K562 (cell line): ENCODE results near the gene USP32. TPM values are rescaled to one million over a fixed set of nuclear protein-coding genes. Genes with fewer than 3 reads are reported as not detected.

ENCODE experiments used
- ATAC-seq: fragments of 200-7000 bp; cut with Tn5 transposase; 3 replicates; pipeline ENCODE4 v1.9.1; 2020; ENCODE audit warnings: moderate library complexity
- BruUV-seq: library from RNA; stranded (reverse); fragments of 400-500 nt; replicated peaks from 2 replicates; lab custom pipeline; 2021; lab: Mats Ljungman, UMichigan
- CTCF ChIA-PET: fragments of 300-600 bp; formaldehyde crosslinking; extraction: SDS; loops from one replicate; lab custom pipeline; 2021; ENCODE audit warnings: low intra/inter-chr PET ratio; lab: Yijun Ruan, JAX
- POLR2A ChIA-PET: fragments of 300-600, 350-650 bp; sonication (Branson Sonifier 250); formaldehyde crosslinking; extraction: SDS; loops from one replicate; lab custom pipeline; 2021; ENCODE audit warnings: antibody characterized with exemption, inconsistent platforms; lab: Yijun Ruan, JAX
- DNase-seq, 4 experiments: peaks; one replicate each; pipeline versions ENCODE4 v3.0.0 to v3.0.0-alpha.2; 2011 to 2018; ENCODE audit warnings: low spot score in 3 of 4, mixed read lengths in 3 of 4; ENCODE audit errors: extremely low read depth in 1 of 4
- FAIRE-seq: peaks from 2 replicates; lab custom pipeline; 2011; peaks lifted over from hg19 to GRCh38; lab: Jason Lieb, UNC
- H2AFZ ChIP-seq: 2 replicates; pipeline ENCODE4 v1.6.0; 2011; ENCODE audit warnings: low read depth, low read length, control low read depth, inconsistent platforms
- H3K27ac ChIP-seq: fragments of 200-600 bp; 3 replicates; pipeline ENCODE4 v1.8.0; 2011; ENCODE audit warnings: low read depth, mild to moderate bottlenecking, control low read depth, inconsistent platforms, low read length, moderate library complexity, mixed read lengths; ENCODE audit errors: extremely low read depth
- H3K27me3 ChIP-seq, 2 experiments: fragments of 300-600 bp in 1 of 2; 2 replicates in 1 of 2; 3 replicates in 1 of 2; pipeline versions ENCODE4 v1.6.0 to v1.8.0; 2011; ENCODE audit warnings: inconsistent platforms in 2 of 2, low read length in 2 of 2, mild to moderate bottlenecking in 1 of 2, mixed read lengths in 1 of 2, moderate library complexity in 1 of 2; ENCODE audit not compliant: control insufficient read depth in 2 of 2, insufficient read depth in 2 of 2
- H3K36me3 ChIP-seq: fragments of 300-600 bp; 3 replicates; pipeline ENCODE4 v1.8.0; 2011; ENCODE audit warnings: mild to moderate bottlenecking, low read length, inconsistent platforms; ENCODE audit not compliant: control insufficient read depth, insufficient read depth
- H3K4me1 ChIP-seq, 2 experiments: fragments of 200-600 bp in 1 of 2; replicated peaks in 1 of 2; 2 replicates in 1 of 2; 3 replicates in 1 of 2; pipeline versions ENCODE4 v1.5.1 to v1.8.0; 2011; ENCODE audit warnings: inconsistent platforms in 2 of 2, low read length in 2 of 2, mild to moderate bottlenecking in 1 of 2, mixed read lengths in 1 of 2, moderate library complexity in 1 of 2; ENCODE audit not compliant: control insufficient read depth in 2 of 2, insufficient read depth in 2 of 2
- H3K4me2 ChIP-seq: 2 replicates; pipeline ENCODE4 v1.6.1; 2011; ENCODE audit warnings: low read length, control low read depth, inconsistent platforms, mixed read lengths; ENCODE audit not compliant: insufficient read depth
- H3K4me3 ChIP-seq: fragments of 200-600 bp; sonication (generic), shearing (Covaris generic); 2 replicates; pipeline ENCODE4 v1.5.1; 2016; ENCODE audit warnings: control low read depth, inconsistent platforms
- H3K79me2 ChIP-seq: fragments of 200-600 bp; 3 replicates; pipeline ENCODE4 v1.8.0; 2011; ENCODE audit warnings: low read length, inconsistent platforms; ENCODE audit not compliant: control insufficient read depth, insufficient read depth
- H3K9ac ChIP-seq, 2 experiments: 2 replicates each; pipeline versions ENCODE4 v1.6.0 to v1.6.1; 2011; ENCODE audit warnings: low read depth in 2 of 2, low read length in 2 of 2, control low read depth in 1 of 2, inconsistent platforms in 1 of 2, mild to moderate bottlenecking in 1 of 2, mixed read lengths in 1 of 2; ENCODE audit not compliant: insufficient read depth in 1 of 2
- H3K9me1 ChIP-seq: one replicate; pipeline ENCODE4 v1.6.0; 2011; ENCODE audit warnings: inconsistent platforms, mild to moderate bottlenecking, low read length, moderate library complexity; ENCODE audit not compliant: control insufficient read depth, insufficient read depth
- H3K9me3 ChIP-seq: replicated peaks from 2 replicates; pipeline ENCODE4 v1.5.1; 2011; ENCODE audit warnings: low read depth, low read length, inconsistent platforms; ENCODE audit not compliant: control insufficient read depth, insufficient read depth
- H4K20me1 ChIP-seq: replicated peaks from 2 replicates; pipeline ENCODE4 v1.6.1; 2011; ENCODE audit warnings: low read length, inconsistent platforms, mixed read lengths; ENCODE audit not compliant: control insufficient read depth, insufficient read depth
- CTBP1 ChIP-seq: fragments of 450-650 bp; IDR thresholded peaks from 2 replicates; pipeline ENCODE4 v1.6.1; 2016; ENCODE audit warnings: borderline replicate concordance
- DPF2 ChIP-seq: fragments of 450-650 bp; IDR thresholded peaks from 2 replicates; pipeline ENCODE4 v1.6.1; 2016
- GATA2 ChIP-seq: sonication (generic); formaldehyde crosslinking; IDR thresholded peaks from 2 replicates; pipeline ENCODE4 v1.4.0; 2020; ENCODE audit warnings: mild to moderate bottlenecking, missing genetic modification reagents
- MIER1 ChIP-seq: fragments of 450-650 bp; IDR thresholded peaks from 2 replicates; pipeline ENCODE4 v1.6.1; 2016; ENCODE audit warnings: antibody characterized with exemption, mild to moderate bottlenecking, low read depth
- RBBP5 ChIP-seq: fragments of 200-600 bp; sonication (generic); IDR thresholded peaks from 2 replicates; pipeline ENCODE4 v1.6.1; 2012; ENCODE audit warnings: borderline replicate concordance, mild to moderate bottlenecking, low read length, control low read depth, inconsistent platforms; ENCODE audit not compliant: insufficient read depth, poor library complexity, severe bottlenecking
- REST ChIP-seq, 2 experiments: fragments of 450-650 bp; formaldehyde crosslinking in 1 of 2; IDR thresholded peaks; 2 replicates each; pipeline versions ENCODE4 v1.4.0 to v1.6.1; 2014 to 2020; ENCODE audit warnings: mild to moderate bottlenecking in 2 of 2, borderline replicate concordance in 1 of 2, low read depth in 1 of 2
- RFX1 ChIP-seq: fragments of 450-650 bp; IDR thresholded peaks from 2 replicates; pipeline ENCODE4 v1.6.1; 2016; ENCODE audit warnings: mild to moderate bottlenecking, moderate library complexity
- TAF1 ChIP-seq: IDR thresholded peaks from 2 replicates; pipeline ENCODE4 v1.6.1; 2011; ENCODE audit warnings: mild to moderate bottlenecking, low read length, moderate library complexity; ENCODE audit not compliant: insufficient read depth, control insufficient read depth, severe bottlenecking; ENCODE audit errors: extremely low read depth
- U2AF1 ChIP-seq: fragments of 200-400 bp; formaldehyde crosslinking; optimal IDR thresholded peaks from 2 replicates; pipeline ENCODE3; 2017; ENCODE audit warnings: mild to moderate bottlenecking, low read depth, low read length, moderate library complexity
- WGBS: fragments of 100-300 bp; shearing (Covaris generic); methylation state at CpG from one replicate; pipeline ENCODE4 v1.1.6; 2016; ENCODE audit warnings: low coverage, mixed read lengths; ENCODE audit not compliant: insufficient coverage; ENCODE audit errors: missing lambda C conversion rate; 5-methylcytosine and 5-hydroxymethylcytosine counted together
- in situ Hi-C: fragments of 300-500 bp; cut with MboI; formaldehyde crosslinking; loops from 4 replicates; pipeline ENCODE4 v1.15.0; 2018; ENCODE audit warnings: inconsistent platforms, mixed read lengths
- intact Hi-C: fragments of 100-400 bp; cut with micrococcal nuclease; formaldehyde crosslinking; loops from 2 replicates; pipeline ENCODE4 v1.14.2; 2022
- polyA plus RNA-seq, 8 experiments: library from polyadenylated mRNA; depleted of rRNA in 4 of 8; stranded (reverse) in 5 of 8; unstranded in 3 of 8; fragments of >200 nt; fragmentation: Nextera tagmentation in 2 of 8; fragmentation: Illumina TruSeq in 1 of 8; extraction: Ambion mirVana in 2 of 8; extraction: Trizol in 1 of 8; gene quantifications; 2 replicates each; pipeline versions ENCODE4 v1.2.1 to v1.2.3, GENCODE V29; 2011 to 2014; ENCODE audit warnings: inconsistent platforms in 1 of 8, missing spikeins in 1 of 8
- total RNA-seq, 7 experiments: library from RNA; depleted of rRNA in 6 of 7; stranded (reverse); fragments of >200 nt in 6 of 7; fragmentation: Illumina TruSeq in 2 of 7; extraction: Trizol in 2 of 7; gene quantifications; 2 replicates each; pipeline versions ENCODE4 v1.2.1 to v1.2.3, GENCODE V29; 2011 to 2021; ENCODE audit warnings: low replicate concordance in 1 of 7
- TF ChIP-seq, protein P1 (sequence below): sonication (generic); formaldehyde crosslinking; IDR thresholded peaks from 2 replicates; pipeline ENCODE4 v1.8.1; 2023; ENCODE audit warnings: mild to moderate bottlenecking, missing genetic modification reagents

USP32 gene
- total and polyA plus RNA-seq, 9 of the 15 experiments (the other 6 are each of a cell fraction or from before 2014, with no cell fraction given) = 18.0 to 69.3 (median 47.1) TPM

GRCh38 chr17:60390925-60391470 is 935 bp downstream of the USP32 start:
- TSS peak; percentile 45 for BruUV-seq
- ChIA-PET CTCF (no interaction called here), POLR2A (interaction anchor here (1.5 kb wide), 1 partner anchor 9 kb away, joined by 4 read pairs; no protein-coding TSS in a partner anchor)
- peak overlapping the region; percentile 69; the same call in 1 of the 2 replicates for H2AFZ ChIP-seq
- DNase-seq = peak in 1 of 4 experiments; percentile 49
- peak overlapping the region; percentile 92 to 100 for H3K9ac ChIP-seq
- H3K4me3 ChIP-seq = peak overlapping the region; percentile 84
- no peaks in the 10 kb centered on the region for H3K27me3 ChIP-seq
- peaks cover 3 to 16% of the 10 kb centered on the region in 2 experiments for H3K4me1 ChIP-seq
- peaks cover 6% of the 10 kb centered on the region; the same call in 1 of the 3 replicates for H3K36me3 ChIP-seq
- H3K9me3 ChIP-seq = no peaks in the 10 kb centered on the region
- FAIRE-seq = no peak
- intact Hi-C loops = loop anchor here (5.0 kb wide), 1 partner anchor 211 kb away; the partner anchor contains the start of gene PPM1D
- peaks cover 70% of the 10 kb centered on the region for H3K79me2 ChIP-seq
- no peaks in the 10 kb centered on the region for H4K20me1 ChIP-seq
- peak; percentile 7 for ATAC-seq
- H3K27ac ChIP-seq = peak overlapping the region; percentile 94
- in situ Hi-C loops = no loop called here
- peak overlapping the region; percentile 100 for H3K4me2 ChIP-seq
- H3K9me1 ChIP-seq = no peaks in the 10 kb centered on the region
- WGBS = 2% methylated on average over 15 of the region's 15 CpGs
- TF ChIP-seq RBBP5 (peak; percentile 69), REST (IDR thresholded peaks at IDR 0.05; ENCODE audit: borderline replicate concordance) (0 out of 2 replicates have a peak, but pooled peaks have one; percentile 2), REST (CRISPR knock-in tag; IDR thresholded peaks at IDR 0.05; ENCODE audit: low read depth) (no peak), DPF2 (no peak), GATA2 (CRISPR knock-in tag) (no peak), CTBP1 (peak; percentile 26; the same call in 1 of the 2 replicates), MIER1 (no peak), TAF1 (peak; percentile 1), U2AF1 (no peak), RFX1 (no peak)
- TF ChIP-seq, protein P1, sequence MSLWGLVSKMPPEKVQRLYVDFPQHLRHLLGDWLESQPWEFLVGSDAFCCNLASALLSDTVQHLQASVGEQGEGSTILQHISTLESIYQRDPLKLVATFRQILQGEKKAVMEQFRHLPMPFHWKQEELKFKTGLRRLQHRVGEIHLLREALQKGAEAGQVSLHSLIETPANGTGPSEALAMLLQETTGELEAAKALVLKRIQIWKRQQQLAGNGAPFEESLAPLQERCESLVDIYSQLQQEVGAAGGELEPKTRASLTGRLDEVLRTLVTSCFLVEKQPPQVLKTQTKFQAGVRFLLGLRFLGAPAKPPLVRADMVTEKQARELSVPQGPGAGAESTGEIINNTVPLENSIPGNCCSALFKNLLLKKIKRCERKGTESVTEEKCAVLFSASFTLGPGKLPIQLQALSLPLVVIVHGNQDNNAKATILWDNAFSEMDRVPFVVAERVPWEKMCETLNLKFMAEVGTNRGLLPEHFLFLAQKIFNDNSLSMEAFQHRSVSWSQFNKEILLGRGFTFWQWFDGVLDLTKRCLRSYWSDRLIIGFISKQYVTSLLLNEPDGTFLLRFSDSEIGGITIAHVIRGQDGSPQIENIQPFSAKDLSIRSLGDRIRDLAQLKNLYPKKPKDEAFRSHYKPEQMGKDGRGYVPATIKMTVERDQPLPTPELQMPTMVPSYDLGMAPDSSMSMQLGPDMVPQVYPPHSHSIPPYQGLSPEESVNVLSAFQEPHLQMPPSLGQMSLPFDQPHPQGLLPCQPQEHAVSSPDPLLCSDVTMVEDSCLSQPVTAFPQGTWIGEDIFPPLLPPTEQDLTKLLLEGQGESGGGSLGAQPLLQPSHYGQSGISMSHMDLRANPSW (CRISPR knock-in tag) = no peak
